Measurements from ENCODE around the gene HIVEP1. TPM values are rescaled to one million over a fixed set of nuclear protein-coding genes. Genes with fewer than 3 reads are reported as not detected.

HIVEP1 gene
- total RNA-seq, 2 donors from 2014 or later: 33.6 to 35.1 TPM

DNA sequence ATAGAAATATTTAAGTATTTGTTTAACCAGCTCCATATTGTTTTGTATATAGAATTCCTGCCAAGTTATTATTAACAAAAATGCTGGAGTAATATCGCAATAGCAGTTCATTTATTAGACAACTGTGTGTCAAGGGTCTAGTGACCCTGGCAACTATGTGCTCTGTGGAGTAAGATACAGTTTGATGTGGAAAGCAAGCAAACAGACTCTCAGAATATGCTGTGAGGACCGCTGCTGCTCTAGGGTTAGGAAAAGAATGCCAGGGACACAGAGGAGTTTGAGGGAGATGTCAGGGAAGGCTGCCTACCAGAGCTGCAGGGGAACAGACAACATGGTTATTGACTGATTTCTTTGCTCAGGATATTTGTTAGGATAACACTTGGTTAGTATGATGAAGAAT, 71.2 kb downstream of the HIVEP1 start:
- H3K36me3 Mint-ChIP-seq (ENCODE audit: low read depth): no peaks in the 10 kb centered on the region
- H3K27me3 ChIP-seq (ENCODE audit: control insufficient read depth, insufficient read depth, low read length, poor library complexity, severe bottlenecking): no peaks in the 10 kb centered on the region
- H3K27me3 Mint-ChIP-seq (ENCODE audit: insufficient read depth): no peaks in the 10 kb centered on the region
- H3K27ac Mint-ChIP-seq: no peak overlapping the region
- H3K27ac ChIP-seq (ENCODE audit: low read depth, low read length): no peak overlapping the region
- WGBS, 2 experiments (ENCODE audit: insufficient coverage in 1 of 2, insufficient read length in 1 of 2): 94 to 100% methylated on average over 2 of the region's 2 CpGs
- no peak for DNase-seq
- no peak overlapping the region for H3K4me3 Mint-ChIP-seq
- no peak overlapping the region for H3K9ac ChIP-seq (ENCODE audit: extremely low read depth, low read length, poor library complexity, severe bottlenecking)
- H3K4me1 ChIP-seq (ENCODE audit: control insufficient read depth, insufficient read depth, low read length): no peaks in the 10 kb centered on the region
- H3K9me3 ChIP-seq (ENCODE audit: control insufficient read depth, low read length): no peaks in the 10 kb centered on the region
- no peak overlapping the region for H3K4me3 ChIP-seq (ENCODE audit: low read length)
- TF ChIP-seq, protein P1, sequence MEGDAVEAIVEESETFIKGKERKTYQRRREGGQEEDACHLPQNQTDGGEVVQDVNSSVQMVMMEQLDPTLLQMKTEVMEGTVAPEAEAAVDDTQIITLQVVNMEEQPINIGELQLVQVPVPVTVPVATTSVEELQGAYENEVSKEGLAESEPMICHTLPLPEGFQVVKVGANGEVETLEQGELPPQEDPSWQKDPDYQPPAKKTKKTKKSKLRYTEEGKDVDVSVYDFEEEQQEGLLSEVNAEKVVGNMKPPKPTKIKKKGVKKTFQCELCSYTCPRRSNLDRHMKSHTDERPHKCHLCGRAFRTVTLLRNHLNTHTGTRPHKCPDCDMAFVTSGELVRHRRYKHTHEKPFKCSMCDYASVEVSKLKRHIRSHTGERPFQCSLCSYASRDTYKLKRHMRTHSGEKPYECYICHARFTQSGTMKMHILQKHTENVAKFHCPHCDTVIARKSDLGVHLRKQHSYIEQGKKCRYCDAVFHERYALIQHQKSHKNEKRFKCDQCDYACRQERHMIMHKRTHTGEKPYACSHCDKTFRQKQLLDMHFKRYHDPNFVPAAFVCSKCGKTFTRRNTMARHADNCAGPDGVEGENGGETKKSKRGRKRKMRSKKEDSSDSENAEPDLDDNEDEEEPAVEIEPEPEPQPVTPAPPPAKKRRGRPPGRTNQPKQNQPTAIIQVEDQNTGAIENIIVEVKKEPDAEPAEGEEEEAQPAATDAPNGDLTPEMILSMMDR (conservative IDR thresholded peaks at IDR 0.05): no peak
- H3K9me3 Mint-ChIP-seq: no peaks in the 10 kb centered on the region
- no peaks in the 10 kb centered on the region for H3K36me3 ChIP-seq (ENCODE audit: control insufficient read depth, insufficient read depth, low read length)
- H3K4me1 Mint-ChIP-seq: peaks cover 14% of the 10 kb centered on the region

DNA sequence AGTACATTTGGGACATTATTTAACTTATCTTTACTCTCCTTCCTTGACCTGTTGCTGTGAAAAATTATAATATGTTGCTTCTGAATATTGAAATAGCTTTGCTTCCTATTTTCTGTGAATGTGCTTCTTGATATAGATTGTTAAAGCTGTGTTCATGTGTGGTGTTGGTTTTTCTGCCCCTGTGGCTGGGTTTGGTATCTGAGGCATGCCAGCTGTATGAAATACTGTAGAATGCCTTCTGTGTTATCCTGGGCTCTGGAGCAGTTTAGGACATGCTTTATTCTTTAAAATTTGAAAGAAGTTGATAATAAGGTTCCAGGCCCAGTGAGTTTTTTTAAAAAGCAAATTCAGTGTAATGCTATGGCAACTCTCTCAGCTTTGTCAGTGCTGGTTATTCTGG, 71.7 kb downstream of the HIVEP1 start:
- no peak for DNase-seq
- Histone ChIP-seq H3K27me3 (ENCODE audit: control insufficient read depth, insufficient read depth, low read length, poor library complexity, severe bottlenecking) (no peaks in the 10 kb centered on the region), H3K4me3 (ENCODE audit: low read length) (no peak overlapping the region), H3K9me3 (ENCODE audit: control insufficient read depth, low read length) (no peaks in the 10 kb centered on the region), H3K36me3 (ENCODE audit: control insufficient read depth, insufficient read depth, low read length) (no peaks in the 10 kb centered on the region), H3K27ac (ENCODE audit: low read depth, low read length) (no peak overlapping the region), H3K9ac (ENCODE audit: extremely low read depth, low read length, poor library complexity, severe bottlenecking) (no peak overlapping the region), H3K4me1 (ENCODE audit: control insufficient read depth, insufficient read depth, low read length) (no peaks in the 10 kb centered on the region)
- no peak overlapping the region for H3K27ac Mint-ChIP-seq
- no peaks in the 10 kb centered on the region for H3K9me3 Mint-ChIP-seq
- no peaks in the 10 kb centered on the region for H3K27me3 Mint-ChIP-seq (ENCODE audit: insufficient read depth)
- TF ChIP-seq, protein P1 (conservative IDR thresholded peaks at IDR 0.05): no peak
- H3K4me1 Mint-ChIP-seq: peaks cover 14% of the 10 kb centered on the region
- H3K4me3 Mint-ChIP-seq: no peak overlapping the region
- no peaks in the 10 kb centered on the region for H3K36me3 Mint-ChIP-seq (ENCODE audit: low read depth)

DNA sequence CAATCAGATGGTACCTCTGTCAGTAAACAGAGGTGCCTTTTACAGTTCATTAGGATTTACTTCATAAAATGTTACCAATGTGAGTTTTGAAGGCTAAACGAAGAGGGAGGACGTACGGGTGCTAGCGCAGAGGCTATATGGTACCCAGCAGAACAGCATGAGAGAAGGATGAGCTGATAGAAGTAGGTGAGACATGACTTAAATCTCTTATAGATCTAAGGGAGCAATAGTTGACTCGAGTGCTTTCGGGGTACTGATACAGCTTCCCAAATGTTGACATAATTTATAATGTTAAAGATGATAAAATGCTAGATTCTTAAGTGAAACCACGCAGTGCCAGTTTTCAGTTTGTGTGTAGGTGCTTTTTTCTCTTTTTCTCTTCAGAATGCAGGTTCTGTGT, 72.6 kb downstream of the HIVEP1 start:
- no peak overlapping the region for H3K4me3 ChIP-seq (ENCODE audit: low read length)
- H3K9ac ChIP-seq (ENCODE audit: extremely low read depth, low read length, poor library complexity, severe bottlenecking): no peak overlapping the region
- no peaks in the 10 kb centered on the region for H3K9me3 ChIP-seq (ENCODE audit: control insufficient read depth, low read length)
- 77 to 84% methylated on average over 5 to 7 of the region's 7 CpGs for WGBS, 2 experiments (ENCODE audit: insufficient coverage in 1 of 2, insufficient read length in 1 of 2)
- no peak for DNase-seq
- H3K27me3 ChIP-seq (ENCODE audit: control insufficient read depth, insufficient read depth, low read length, poor library complexity, severe bottlenecking): no peaks in the 10 kb centered on the region
- H3K36me3 ChIP-seq (ENCODE audit: control insufficient read depth, insufficient read depth, low read length): peaks cover 7% of the 10 kb centered on the region
- Mint-ChIP-seq H3K4me1 (peaks cover 14% of the 10 kb centered on the region), H3K27ac (no peak overlapping the region), H3K9me3 (no peaks in the 10 kb centered on the region), H3K4me3 (no peak overlapping the region), H3K27me3 (ENCODE audit: insufficient read depth) (no peaks in the 10 kb centered on the region), H3K36me3 (ENCODE audit: low read depth) (peaks cover 3% of the 10 kb centered on the region)
- TF ChIP-seq, protein P1 (conservative IDR thresholded peaks at IDR 0.05): no peak
- H3K4me1 ChIP-seq (ENCODE audit: control insufficient read depth, insufficient read depth, low read length): no peaks in the 10 kb centered on the region
- H3K27ac ChIP-seq (ENCODE audit: low read depth, low read length): no peak overlapping the region

Measured in endodermal cell (in vitro differentiated cells).